NCI-H2081 treated with DMSO at 0.1 percent for 48 hours (cell line): ENCODE data around the gene ANP32E.
"Not testable (repeated sequence)": the region's sequence is repeated elsewhere in the genome, so short reads cannot be mapped to it uniquely, and the experiment has no call there.

Experiments
- DNase-seq: peaks from one replicate; lab custom pipeline; 2025; lab: John Stamatoyannopoulos, UW

Gene ANP32E

GRCh38 chr1:150256554-150257341, 20.8 kb upstream of the ANP32E start:
- DNase-seq: no peak

- DNase-seq: no peak
Measured at GRCh38 chr1:150256198-150256553, 20.3 kb upstream of the ANP32E start.

- DNase-seq: no peak
Measured at GRCh38 chr1:150249936-150250335, 14.0 kb upstream of the ANP32E start.

GRCh38 chr1:150243003-150243402, 7.1 kb upstream of the ANP32E start:
- DNase-seq: no peak

GRCh38 chr1:150237746-150238145, 1.8 kb upstream of the ANP32E start:
- no peak for DNase-seq

- DNase-seq: not testable (repeated sequence)
Measured at GRCh38 chr1:150237176-150237575, 1.3 kb upstream of the ANP32E start.

- DNase-seq: no peak
Measured at GRCh38 chr1:150236614-150237100, 745 bp upstream of the ANP32E start.

- DNase-seq: no peak
Measured at GRCh38 chr1:150235294-150235851, 539 bp downstream of the ANP32E start.

- no peak for DNase-seq
Measured at GRCh38 chr1:150234566-150235293, 1.2 kb downstream of the ANP32E start.

- no peak for DNase-seq
Measured at GRCh38 chr1:150234309-150234565, 1.7 kb downstream of the ANP32E start.

GRCh38 chr1:150233359-150234308, 2.3 kb downstream of the ANP32E start:
- no peak for DNase-seq

GRCh38 chr1:150232921-150233320, 3.0 kb downstream of the ANP32E start:
- DNase-seq: not testable (repeated sequence)

GRCh38 chr1:150228246-150228645, 7.7 kb downstream of the ANP32E start:
- DNase-seq: not testable (repeated sequence)

GRCh38 chr1:150227228-150227627, 8.7 kb downstream of the ANP32E start:
- DNase-seq: no peak

GRCh38 chr1:150226486-150226885, 9.4 kb downstream of the ANP32E start:
- DNase-seq: no peak

- no peak for DNase-seq
Measured at GRCh38 chr1:150225546-150225945, 10.4 kb downstream of the ANP32E start.

GRCh38 chr1:150224983-150225382, 10.9 kb downstream of the ANP32E start:
- no peak for DNase-seq

- DNase-seq: no peak
Measured at GRCh38 chr1:150221552-150221951, 14.4 kb downstream of the ANP32E start.

- not testable (repeated sequence) for DNase-seq
Measured at GRCh38 chr1:150215855-150216254, 20.1 kb downstream of the ANP32E start.

GRCh38 chr1:150214099-150214756, 21.7 kb downstream of the ANP32E start:
- DNase-seq: not testable (repeated sequence)
